Measurements from ENCODE around the gene ELOA. TPM values are rescaled to one million over a fixed set of nuclear protein-coding genes. Genes with fewer than 3 reads are reported as not detected.

The ELOA gene
- total and polyA plus RNA-seq, 2 of the 13 experiments (the other 11 are each of a cell fraction or from before 2014, with no cell fraction given): 14.2 to 28.5 TPM

DNA sequence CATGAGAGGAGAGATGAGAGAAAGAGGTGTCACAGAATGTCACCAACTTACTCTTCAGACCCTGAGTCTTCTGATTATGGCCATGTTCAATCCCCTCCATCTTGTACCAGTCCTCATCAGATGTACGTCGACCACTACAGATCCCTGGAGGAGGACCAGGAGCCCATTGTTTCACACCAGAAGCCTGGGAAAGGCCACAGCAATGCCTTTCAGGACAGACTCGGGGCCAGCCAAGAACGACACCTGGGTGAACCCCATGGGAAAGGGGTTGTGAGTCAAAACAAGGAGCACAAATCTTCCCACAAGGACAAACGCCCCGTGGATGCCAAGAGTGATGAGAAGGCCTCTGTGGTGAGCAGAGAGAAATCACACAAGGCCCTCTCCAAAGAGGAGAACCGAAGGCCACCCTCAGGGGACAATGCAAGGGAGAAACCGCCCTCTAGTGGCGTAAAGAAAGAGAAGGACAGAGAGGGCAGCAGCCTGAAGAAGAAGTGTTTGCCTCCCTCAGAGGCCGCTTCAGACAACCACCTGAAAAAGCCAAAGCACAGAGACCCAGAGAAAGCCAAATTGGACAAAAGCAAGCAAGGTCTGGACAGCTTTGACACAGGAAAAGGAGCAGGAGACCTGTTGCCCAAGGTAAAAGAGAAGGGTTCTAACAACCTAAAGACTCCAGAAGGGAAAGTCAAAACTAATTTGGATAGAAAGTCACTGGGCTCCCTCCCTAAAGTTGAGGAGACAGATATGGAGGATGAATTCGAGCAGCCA is 8.0 kb downstream of the ELOA start (continued):
- TF ChIP-seq, protein P1, sequence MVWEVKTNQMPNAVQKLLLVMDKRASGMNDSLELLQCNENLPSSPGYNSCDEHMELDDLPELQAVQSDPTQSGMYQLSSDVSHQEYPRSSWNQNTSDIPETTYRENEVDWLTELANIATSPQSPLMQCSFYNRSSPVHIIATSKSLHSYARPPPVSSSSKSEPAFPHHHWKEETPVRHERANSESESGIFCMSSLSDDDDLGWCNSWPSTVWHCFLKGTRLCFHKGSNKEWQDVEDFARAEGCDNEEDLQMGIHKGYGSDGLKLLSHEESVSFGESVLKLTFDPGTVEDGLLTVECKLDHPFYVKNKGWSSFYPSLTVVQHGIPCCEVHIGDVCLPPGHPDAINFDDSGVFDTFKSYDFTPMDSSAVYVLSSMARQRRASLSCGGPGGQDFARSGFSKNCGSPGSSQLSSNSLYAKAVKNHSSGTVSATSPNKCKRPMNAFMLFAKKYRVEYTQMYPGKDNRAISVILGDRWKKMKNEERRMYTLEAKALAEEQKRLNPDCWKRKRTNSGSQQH (CRISPR knock-in tag; IDR thresholded peaks at IDR 0.05; ENCODE audit: low read depth): no peak
- TF ChIP-seq, protein P2, sequence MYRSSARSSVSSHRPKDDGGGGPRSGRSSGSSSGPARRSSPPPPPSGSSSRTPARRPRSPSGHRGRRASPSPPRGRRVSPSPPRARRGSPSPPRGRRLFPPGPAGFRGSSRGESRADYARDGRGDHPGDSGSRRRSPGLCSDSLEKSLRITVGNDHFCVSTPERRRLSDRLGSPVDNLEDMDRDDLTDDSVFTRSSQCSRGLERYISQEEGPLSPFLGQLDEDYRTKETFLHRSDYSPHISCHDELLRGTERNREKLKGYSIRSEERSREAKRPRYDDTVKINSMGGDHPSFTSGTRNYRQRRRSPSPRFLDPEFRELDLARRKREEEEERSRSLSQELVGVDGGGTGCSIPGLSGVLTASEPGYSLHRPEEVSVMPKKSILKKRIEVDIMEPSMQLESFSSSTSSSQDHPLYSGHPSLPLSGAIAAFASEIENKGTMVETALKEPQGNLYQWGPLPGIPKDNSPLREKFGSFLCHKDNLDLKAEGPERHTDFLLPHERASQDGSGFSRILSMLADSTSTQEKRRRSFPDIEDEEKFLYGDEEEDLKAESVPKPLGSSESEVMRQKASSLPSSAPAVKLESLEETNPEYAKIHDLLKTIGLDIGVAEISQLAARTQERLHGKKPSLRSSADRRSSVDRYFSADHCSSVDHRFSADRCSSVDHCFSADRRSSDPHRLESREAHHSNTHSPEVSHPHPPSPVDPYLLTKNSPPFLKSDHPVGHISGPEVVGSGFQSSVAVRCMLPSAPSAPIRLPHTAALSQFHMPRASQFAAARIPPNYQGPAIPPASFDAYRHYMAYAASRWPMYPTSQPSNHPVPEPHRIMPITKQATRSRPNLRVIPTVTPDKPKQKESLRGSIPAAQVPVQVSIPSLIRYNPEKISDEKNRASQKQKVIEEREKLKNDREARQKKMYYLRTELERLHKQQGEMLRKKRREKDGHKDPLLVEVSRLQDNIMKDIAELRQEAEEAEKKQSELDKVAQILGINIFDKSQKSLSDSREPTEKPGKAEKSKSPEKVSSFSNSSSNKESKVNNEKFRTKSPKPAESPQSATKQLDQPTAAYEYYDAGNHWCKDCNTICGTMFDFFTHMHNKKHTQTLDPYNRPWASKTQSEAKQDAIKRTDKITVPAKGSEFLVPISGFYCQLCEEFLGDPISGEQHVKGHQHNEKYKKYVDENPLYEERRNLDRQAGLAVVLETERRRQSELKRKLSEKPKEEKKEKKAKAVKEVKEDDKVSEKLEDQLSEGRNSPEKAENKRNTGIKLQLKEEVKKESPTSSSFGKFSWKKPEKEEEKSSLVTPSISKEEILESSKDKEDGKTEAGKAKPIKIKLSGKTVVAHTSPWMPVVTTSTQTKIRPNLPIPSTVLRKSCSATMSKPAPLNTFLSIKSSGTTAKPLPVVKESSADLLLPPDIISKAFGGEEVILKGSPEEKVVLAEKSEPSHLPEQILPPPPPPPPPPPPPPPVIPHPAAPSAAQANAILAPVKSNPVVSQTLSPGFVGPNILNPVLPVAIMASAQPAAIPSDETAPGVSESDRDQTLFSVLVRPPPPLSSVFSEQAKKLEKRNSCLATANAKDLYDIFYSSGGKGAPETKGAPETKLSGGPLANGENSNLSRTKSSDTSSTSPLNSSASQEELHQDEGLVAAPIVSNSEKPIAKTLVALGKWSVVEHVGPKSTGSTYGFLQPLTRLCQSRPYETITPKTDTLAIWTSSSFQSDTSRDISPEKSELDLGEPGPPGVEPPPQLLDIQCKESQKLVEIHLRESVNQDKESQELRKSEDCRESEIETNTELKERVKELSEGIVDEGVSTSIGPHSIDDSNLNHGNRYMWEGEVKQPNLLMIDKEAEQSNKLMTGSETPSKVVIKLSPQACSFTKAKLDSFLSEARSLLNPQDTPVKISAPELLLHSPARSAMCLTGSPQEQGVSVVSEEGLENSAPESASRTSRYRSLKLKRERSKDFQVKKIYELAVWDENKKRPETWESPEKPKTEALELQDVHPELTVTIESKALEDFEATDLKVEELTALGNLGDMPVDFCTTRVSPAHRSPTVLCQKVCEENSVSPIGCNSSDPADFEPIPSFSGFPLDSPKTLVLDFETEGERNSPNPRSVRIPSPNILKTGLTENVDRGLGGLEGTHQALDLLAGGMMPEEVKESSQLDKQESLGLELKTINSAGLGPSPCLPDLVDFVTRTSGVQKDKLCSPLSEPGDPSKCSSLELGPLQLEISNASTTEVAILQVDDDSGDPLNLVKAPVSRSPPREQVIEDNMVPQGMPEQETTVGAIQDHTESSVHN (CRISPR knock-in tag; IDR thresholded peaks at IDR 0.05): no peak
- TF ChIP-seq MLLT10 (CRISPR knock-in tag; IDR thresholded peaks at IDR 0.05): no peak
- TF ChIP-seq, protein P3, sequence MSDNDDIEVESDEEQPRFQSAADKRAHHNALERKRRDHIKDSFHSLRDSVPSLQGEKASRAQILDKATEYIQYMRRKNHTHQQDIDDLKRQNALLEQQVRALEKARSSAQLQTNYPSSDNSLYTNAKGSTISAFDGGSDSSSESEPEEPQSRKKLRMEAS (IDR thresholded peaks at IDR 0.05): no peak
- TF ChIP-seq ZNF138 (CRISPR knock-in tag; IDR thresholded peaks at IDR 0.05; ENCODE audit: low read depth): no peak
- no peak for TF ChIP-seq ZNF317 (CRISPR knock-in tag; IDR thresholded peaks at IDR 0.05)
- TF ChIP-seq FOXM1 (CRISPR knock-in tag; IDR thresholded peaks at IDR 0.05): no peak
- no peak for TF ChIP-seq TCF7L2 (IDR thresholded peaks at IDR 0.05; ENCODE audit: low read depth, low read length)
- TF ChIP-seq POGZ (CRISPR knock-in tag; IDR thresholded peaks at IDR 0.05): no peak
- TF ChIP-seq, protein P4, sequence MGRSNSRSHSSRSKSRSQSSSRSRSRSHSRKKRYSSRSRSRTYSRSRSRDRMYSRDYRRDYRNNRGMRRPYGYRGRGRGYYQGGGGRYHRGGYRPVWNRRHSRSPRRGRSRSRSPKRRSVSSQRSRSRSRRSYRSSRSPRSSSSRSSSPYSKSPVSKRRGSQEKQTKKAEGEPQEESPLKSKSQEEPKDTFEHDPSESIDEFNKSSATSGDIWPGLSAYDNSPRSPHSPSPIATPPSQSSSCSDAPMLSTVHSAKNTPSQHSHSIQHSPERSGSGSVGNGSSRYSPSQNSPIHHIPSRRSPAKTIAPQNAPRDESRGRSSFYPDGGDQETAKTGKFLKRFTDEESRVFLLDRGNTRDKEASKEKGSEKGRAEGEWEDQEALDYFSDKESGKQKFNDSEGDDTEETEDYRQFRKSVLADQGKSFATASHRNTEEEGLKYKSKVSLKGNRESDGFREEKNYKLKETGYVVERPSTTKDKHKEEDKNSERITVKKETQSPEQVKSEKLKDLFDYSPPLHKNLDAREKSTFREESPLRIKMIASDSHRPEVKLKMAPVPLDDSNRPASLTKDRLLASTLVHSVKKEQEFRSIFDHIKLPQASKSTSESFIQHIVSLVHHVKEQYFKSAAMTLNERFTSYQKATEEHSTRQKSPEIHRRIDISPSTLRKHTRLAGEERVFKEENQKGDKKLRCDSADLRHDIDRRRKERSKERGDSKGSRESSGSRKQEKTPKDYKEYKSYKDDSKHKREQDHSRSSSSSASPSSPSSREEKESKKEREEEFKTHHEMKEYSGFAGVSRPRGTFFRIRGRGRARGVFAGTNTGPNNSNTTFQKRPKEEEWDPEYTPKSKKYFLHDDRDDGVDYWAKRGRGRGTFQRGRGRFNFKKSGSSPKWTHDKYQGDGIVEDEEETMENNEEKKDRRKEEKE (IDR thresholded peaks at IDR 0.05): no peak
